D341Med (cell line): ENCODE results near the gene TFDP1.
"Not testable (repeated sequence)": the region's sequence is repeated elsewhere in the genome, so short reads cannot be mapped to it uniquely, and the experiment has no call there.

Experiments used
- DNase-seq: peaks from one replicate; pipeline ENCODE4 v3.0.0; 2012; ENCODE audit warnings: low spot score

Gene TFDP1

GRCh38 chr13:113550453-113550852 is 34.1 kb upstream of the TFDP1 start:
- no peak for DNase-seq

GRCh38 chr13:113551081-113552000 is 33.2 kb upstream of the TFDP1 start:
- no peak for DNase-seq

GRCh38 chr13:113552079-113552478 is 32.5 kb upstream of the TFDP1 start:
- DNase-seq: no peak

- DNase-seq: no peak
Observed at GRCh38 chr13:113552786-113553434, 31.6 kb upstream of the TFDP1 start.

- DNase-seq: no peak
Observed at GRCh38 chr13:113553511-113554332, 30.8 kb upstream of the TFDP1 start.

- no peak for DNase-seq
Observed at GRCh38 chr13:113554333-113554700, 30.2 kb upstream of the TFDP1 start.

GRCh38 chr13:113555141-113555540 is 29.4 kb upstream of the TFDP1 start:
- DNase-seq: no peak

GRCh38 chr13:113557013-113557412 is 27.5 kb upstream of the TFDP1 start:
- no peak for DNase-seq

- no peak for DNase-seq
Observed at GRCh38 chr13:113558461-113558860, 26.1 kb upstream of the TFDP1 start.

GRCh38 chr13:113559061-113559460 is 25.5 kb upstream of the TFDP1 start:
- DNase-seq: no peak

- no peak for DNase-seq
Observed at GRCh38 chr13:113559901-113560644, 24.5 kb upstream of the TFDP1 start.

- DNase-seq: no peak
Observed at GRCh38 chr13:113560645-113561416, 23.7 kb upstream of the TFDP1 start.

- DNase-seq: no peak
Observed at GRCh38 chr13:113561417-113562084, 23.0 kb upstream of the TFDP1 start.

GRCh38 chr13:113562085-113562749 is 22.3 kb upstream of the TFDP1 start:
- DNase-seq: peak; percentile 84

GRCh38 chr13:113562844-113563243 is 21.7 kb upstream of the TFDP1 start:
- no peak for DNase-seq

- DNase-seq: not testable (repeated sequence)
Observed at GRCh38 chr13:113563511-113563910, 21.0 kb upstream of the TFDP1 start.

GRCh38 chr13:113564331-113565023 is 20.1 kb upstream of the TFDP1 start:
- DNase-seq: no peak

GRCh38 chr13:113565526-113566226 is 18.9 kb upstream of the TFDP1 start:
- no peak for DNase-seq

- DNase-seq: no peak
Observed at GRCh38 chr13:113566227-113566561, 18.4 kb upstream of the TFDP1 start.
